NCI-H526 treated with DMSO at 0.1 percent for 48 hours (cell line): ENCODE measurements around the gene CACNA2D3.
A peak's percentile ranks its signal among the peaks of the same experiment; 100 is the strongest.

ENCODE experiments used
- DNase-seq: peaks from one replicate; lab custom pipeline; 2025; lab: John Stamatoyannopoulos, UW

CACNA2D3 gene

DNA sequence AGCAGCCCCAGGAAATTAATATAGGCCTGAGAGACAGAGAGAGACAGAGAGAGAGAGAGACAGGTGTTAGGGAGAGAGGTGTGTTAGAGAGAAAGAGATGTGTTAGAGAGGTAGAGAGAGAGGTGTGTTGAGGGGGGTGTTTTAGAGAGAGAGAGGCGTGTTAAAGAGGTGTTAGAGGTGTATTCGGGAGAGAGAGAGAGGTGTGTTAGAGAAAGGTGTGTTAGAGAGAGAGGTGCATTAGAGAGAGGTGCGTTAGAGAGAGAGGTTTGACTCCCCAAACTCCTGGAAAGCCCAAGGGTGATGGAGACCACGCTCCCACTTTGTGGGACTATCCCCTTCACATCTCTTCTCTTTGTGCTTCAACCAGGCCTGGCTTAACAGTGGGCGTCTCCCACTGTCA is 95.5 kb downstream of the CACNA2D3 start:
- no peak for DNase-seq

DNA sequence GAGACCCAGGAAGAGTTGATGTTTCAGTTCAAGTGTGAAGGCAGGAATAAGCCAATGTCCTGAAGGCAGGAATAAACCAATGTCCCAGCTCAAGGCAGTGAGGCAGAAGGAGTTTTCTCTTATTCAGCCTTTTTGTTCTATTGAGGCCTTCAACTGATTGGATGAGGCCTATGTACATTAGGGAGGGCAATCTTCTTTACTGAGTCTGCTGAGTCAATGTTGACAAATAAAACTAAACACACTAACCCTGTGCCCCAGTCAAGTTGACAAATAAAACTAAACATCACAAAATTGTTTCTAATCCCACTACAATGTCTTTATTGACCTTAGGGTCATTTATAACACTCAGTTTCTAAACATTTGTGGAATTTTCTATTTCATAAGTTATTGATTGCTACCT is 100.0 kb downstream of the CACNA2D3 start:
- DNase-seq: no peak

DNA sequence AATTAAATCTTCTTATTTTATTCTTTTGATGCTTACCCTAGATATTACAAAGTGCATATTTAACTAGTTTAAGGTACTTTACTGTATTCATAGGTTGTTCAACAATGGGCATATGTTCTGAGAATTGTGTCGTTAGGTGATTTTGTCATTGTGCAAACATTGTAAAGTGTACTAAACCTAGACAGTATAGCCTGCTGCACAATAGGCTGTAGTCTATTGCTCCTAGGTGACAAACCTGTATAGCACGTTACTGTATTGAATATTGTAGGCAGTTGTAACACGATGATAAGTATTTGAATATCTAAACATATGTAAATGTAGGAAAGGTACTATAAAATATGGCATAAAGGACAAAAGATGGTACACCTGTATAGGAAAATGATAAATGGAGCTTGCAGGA is 100.7 kb downstream of the CACNA2D3 start:
- peak; percentile 93 for DNase-seq

DNA sequence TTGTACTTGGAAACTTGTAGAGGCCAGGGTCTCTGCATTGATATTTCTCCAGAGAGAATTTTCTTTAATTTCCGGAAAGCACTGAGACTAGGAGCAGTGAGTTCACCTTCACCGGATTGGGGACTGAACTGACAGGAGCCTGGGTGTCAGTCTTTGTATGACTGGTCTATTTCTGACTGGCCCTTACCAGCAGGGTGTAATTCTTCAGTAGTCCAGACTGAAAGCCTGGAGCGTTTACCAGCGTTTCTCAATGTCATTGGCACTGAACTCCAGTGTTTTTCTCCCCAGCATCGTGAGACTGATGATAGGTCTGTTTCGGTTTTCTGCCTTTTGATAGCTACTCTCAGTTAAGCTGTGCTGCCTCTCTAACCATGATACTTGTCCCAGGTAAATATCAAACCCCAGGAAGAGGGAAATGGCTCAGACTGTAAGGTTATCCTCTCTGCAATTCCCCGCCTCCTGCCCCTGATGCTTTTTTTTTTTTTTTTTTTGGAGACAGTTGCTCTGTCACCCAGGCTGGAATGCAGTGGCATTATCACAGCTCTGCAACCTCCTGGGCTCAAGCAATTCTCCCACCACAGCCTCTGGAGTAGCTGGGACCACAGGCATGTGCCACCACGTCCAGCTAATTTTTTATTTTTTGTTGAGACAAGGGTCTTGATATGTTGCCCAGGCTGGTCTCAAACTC is 103.6 kb downstream of the CACNA2D3 start:
- no peak for DNase-seq

DNA sequence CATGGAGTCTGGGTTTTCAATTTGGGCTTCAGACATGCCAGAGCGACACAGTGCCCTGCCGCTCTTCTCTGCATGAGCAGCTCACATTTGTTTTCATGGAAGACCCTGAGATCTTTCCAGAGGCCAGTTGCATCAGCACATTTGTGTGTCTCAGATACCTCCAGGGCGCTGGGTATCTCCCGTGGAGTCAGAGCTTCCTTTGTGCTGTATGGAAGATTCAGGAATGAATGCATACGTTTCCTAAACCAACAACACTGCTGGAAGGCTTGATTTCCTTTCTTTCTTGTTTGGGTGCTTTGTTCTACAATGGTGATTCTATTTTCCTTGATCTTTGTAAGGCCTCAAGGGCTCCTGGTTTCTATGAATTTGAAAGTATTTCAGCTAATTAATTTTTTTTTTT is 106.5 kb downstream of the CACNA2D3 start:
- no peak for DNase-seq

DNA sequence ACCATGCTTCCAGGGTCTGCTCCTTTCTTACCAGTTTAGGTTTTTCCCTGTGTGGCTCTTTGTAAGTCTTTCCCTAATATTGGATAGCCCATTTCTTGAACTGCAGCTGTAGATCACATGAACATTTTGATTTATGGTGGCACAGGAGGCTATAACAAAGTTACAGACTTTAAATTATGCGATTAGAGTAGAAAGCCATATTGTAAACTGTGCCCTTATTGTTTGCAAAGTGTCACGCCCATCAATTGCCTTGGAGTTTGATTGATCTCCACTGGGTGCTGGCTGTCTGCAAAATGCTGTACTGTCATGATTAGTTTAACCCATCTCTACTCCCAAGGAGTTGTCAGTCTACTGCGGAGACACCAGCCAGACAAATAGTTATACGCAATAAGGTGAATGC is 110.3 kb downstream of the CACNA2D3 start:
- no peak for DNase-seq

- peak; percentile 6 for DNase-seq
These were observed 113.6 kb downstream of the CACNA2D3 start for GRCh38 chr3:54235998-54236397.

DNA sequence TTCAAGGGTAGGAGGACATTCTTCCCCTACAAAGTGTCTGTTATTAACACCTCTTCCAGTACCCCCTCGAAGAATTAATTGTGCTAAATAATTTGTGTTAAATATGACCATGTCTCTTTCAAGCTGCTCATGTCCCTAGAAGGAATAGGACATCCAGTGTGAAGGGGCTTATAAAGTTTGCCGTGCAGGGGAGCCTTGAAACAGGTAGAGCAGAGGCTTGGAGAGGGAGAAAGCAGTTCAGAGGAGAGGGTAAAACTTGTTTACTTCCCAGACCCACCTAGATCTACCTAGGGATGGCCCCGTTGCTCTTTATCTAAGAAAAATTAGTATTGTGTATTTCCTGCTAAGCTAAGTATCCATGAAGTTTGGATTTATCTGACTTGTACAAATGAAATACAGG is 114.8 kb downstream of the CACNA2D3 start:
- DNase-seq: no peak

GRCh38 chr3:54237788-54238502 is 115.6 kb downstream of the CACNA2D3 start:
- no peak for DNase-seq

DNA sequence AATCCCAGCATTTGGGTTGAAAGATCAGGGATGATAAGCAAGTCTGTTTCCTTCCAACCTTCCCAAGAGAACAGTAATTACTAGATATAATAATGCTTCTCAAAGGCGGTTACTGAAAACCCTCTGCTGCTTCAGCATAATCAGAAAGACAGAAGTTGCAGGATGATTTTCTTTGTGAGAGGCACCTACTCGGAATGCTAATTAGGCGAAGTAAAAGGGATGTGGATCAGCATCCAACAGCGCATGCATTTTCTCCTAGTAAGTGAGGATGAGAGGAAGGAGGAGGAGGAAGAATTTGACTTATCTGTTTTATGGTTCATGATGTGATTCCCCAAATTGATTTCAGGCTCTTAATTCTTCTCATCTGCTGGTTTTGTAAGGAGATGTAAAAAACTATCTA is 118.0 kb downstream of the CACNA2D3 start:
- no peak for DNase-seq

DNA sequence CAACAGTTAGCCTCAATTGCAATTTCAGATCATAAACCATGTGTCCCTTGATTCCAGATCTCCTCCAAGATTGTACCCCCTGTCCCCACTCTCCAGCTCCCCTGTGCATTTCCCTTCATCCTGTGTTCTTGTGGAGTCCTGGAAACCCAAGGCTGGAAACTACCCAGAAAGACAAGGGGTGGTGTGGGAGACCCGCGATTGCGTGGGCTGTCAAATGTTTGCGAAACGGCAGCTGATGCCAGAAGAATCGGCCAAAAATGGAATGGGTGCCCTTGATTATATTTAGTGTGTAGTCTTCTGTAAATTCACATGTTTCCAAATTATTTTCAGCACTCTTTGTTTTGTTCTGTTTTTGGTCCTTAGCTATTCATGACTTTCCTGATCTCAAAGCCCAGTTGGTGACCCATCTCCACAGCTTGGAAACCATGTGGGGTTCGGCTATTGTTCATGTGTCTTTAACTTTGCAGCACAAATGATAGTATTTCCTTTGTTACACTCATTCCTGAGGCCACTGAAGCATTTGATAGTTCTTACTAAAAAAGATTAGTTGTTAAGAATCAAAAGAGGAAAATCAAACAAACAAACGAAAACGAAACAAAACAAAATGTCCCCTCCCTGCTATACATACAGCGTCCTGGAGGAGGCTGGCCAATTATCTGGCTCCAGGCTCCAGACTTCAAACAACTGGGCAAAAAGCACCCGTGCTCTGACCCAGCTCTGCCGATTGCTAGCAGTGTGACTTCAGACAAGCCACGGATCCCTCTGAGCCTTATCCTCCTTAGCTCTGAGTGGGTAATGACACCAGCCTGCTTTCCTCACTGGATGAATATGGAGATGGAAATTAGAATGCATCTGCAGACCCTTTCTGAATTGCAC is 120.9 kb downstream of the CACNA2D3 start:
- no peak for DNase-seq

DNA sequence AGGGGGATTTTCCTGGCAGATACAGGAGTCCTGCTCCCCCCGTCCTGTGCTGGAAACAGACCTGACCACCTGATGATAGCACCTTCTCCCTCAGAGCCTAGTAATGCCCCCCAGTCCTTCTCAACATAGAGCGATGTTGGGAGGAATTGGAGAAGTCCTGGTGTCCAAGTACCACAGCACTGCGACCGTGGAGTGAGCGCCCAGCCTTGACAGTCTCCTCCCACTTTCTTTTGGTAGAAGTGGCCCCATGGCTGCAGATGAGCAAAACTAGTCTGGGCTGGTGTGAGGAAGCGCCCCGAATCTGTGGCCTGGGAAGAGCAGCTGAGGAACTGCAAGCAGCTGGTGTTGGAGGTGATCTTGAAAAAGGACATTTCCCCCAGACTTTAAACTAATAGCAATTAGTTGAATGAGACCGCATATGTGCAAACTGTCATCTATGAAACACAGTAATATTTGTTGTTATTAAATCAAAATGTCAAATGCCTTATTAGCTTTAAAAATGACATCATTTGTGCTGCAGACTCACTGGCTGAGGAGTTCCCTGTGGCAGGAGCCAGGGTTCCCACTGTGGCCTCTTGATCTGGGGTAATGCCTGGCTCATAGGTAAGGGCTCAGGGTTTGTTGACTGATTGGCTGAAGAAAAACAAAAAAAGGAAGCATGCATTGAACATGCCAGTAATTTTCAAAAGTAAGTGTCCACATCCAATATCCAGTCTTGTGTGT is 121.8 kb downstream of the CACNA2D3 start:
- DNase-seq: no peak

DNA sequence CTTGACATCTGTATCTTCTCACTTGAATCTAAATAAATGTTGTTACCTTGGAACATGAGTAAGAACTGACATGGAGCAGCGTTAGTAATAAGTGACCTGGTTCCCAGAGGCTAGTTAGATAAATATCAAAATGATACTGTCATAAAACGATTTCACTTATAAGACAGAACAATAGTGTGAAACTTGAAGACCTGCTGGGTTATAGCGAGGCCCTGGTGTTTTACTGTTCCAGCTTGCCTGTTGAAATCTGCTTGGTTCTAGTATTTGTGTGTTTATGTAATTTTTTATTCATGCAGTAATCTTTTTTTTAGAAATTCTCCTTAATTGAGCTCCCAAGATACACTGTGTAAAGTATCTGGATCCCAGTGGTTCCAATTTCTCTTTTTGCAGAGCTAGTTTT is 129.4 kb downstream of the CACNA2D3 start:
- DNase-seq: no peak

DNA sequence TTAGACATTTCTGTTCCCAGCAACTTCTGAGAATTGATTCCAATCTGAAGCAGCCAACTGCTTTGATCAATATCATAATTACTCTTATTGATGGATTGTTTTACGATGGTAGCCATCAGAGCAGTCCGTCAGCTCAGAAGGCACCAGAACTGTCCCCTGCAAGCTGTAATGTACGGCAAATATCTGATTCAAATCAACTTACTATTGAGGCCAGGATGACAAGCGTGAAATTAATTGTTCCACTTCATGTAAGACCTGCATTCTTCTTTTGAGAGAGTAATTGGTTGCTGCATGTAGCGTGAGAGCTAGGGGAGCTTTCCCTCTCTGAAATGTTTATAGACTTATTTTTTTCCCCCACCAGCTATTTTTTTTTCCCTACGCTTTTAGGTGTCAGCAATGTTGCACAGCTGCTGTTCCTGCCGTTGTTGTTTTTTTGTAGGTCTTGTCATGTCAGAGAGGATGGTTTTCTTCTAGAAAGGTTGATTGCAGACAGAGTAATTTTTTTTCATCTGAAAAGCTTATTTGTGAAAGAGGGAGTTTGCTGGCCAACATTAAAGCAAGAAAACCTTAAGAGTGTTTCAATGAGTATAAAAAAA is 134.9 kb downstream of the CACNA2D3 start:
- no peak for DNase-seq

DNA sequence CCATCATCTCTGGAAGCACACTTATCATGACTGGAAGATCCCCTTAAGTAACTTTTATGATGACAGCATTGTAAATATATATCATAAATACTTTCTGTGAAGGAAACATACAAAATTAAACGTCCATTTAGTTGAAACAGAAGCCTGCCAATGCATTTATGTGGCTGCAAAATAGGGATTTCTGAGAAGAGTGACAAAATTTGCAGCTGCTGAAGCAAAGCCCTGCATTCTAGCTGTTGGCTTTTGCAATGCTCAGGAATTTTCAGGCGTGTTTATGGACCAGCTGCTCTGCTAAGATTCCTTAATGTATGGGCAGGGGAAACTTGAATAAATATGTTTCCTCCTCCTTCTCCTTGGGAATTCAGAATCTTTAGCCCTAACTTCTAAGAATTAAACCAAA is 137.3 kb downstream of the CACNA2D3 start:
- DNase-seq: no peak

DNA sequence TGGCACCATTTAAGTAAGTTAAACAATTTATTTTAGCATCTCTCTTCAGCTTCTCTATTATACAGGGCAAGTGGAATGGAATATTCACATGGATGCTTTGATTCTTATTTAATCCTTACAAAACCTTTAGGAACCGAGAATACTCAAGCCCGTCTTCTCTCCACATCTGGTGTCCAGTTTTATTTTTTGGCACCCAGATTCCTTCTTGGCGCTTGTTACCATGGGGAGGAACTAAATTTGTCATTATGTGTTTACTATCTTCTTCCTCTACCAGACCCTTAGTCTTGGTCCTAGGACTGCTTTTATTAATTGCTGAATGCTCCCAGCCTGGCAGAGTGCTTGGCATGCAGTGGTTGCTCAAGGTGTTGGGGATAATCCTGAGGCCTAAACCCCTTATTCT is 138.8 kb downstream of the CACNA2D3 start:
- no peak for DNase-seq

DNA sequence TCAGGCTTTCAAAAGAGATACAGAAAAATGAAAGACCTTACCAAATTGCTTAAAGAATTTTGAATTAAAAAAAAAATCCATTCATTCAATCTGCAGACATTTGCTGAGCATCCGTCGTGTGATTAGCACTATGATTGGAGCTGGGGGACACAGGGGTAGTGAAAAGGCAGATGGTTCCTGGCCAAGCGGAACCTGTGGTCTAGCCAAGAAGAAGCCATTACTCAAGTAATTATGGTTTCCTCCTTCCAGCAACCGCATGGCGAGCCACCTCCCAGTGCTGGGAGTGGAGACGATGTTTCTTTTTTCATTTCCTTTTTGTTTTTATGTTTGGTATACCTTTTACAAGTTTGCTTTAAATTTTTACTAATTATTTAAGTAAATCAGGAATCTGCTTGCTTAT is 140.2 kb downstream of the CACNA2D3 start:
- DNase-seq: no peak

DNA sequence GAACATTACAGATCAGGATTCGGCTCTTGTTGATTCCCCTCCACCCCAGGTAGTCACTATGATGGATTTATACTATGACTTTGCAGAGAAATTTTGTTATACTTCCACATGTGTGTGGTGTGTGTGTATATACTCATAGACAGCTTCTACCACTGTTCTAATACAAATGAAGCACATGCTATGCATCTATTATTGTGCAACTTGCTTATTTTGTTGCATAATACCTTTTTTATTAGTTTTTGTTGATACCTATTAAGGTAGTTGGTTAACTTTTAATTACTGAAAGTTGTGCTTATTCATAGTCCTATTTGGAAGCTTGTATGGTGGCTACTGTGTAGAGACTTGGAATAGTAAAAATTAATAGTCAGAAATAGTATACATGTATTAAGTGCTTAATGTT is 140.6 kb downstream of the CACNA2D3 start:
- no peak for DNase-seq

DNA sequence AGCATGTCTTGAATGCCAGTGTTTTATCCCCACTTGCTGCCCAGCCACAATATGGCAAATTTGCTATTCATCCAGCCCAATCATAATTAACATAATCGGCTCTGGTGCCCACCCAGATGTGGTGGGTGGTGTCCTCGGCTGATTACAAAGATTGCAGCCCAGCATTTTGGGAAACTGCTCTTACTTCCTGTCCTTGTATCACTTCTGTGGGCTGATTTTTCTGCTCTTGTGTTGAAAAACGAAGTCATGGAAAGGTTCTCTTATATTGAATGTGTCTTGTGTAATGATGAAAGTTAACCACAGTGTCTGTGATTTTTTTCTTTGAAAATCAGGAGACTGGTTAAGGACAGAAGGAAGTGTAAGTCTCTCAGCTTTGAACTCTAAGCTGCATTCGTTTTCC is 141.7 kb downstream of the CACNA2D3 start:
- no peak for DNase-seq

- no peak for DNase-seq
These were observed 148.6 kb downstream of the CACNA2D3 start for GRCh38 chr3:54270816-54271526.

- DNase-seq: no peak
These were observed 151.4 kb downstream of the CACNA2D3 start for GRCh38 chr3:54273791-54274190.
